Panc1 (cell line): Measurements from ENCODE around the gene ROBO1. TPM values are rescaled to one million over a fixed set of nuclear protein-coding genes. Genes with fewer than 3 reads are reported as not detected.

Experiments
- ATAC-seq: fragments of 200-7000 bp; cut with Tn5 transposase; 2 replicates; pipeline ENCODE4 v1.9.1; 2020; ENCODE audit warnings: mild to moderate bottlenecking, moderate library complexity
- BruUV-seq: library from RNA; stranded (reverse); fragments of 400-500 nt; replicated peaks from 2 replicates; lab custom pipeline; 2021; lab: Mats Ljungman, UMichigan
- CTCF ChIA-PET: fragments of 300-600 bp; sonication (Branson Sonifier 250); formaldehyde crosslinking; loops from one replicate; lab custom pipeline; 2022; ENCODE audit warnings: antibody characterized with exemption; lab: Charles Lee
- POLR2A ChIA-PET: fragments of 300-600 bp; sonication (Branson Sonifier 250); formaldehyde crosslinking; loops from one replicate; lab custom pipeline; 2022; ENCODE audit warnings: antibody characterized with exemption; lab: Charles Lee
- DNase-seq: peaks from one replicate; pipeline ENCODE4 v3.0.0-alpha.2; 2010; ENCODE audit warnings: low read depth, low spot score
- H3K27ac ChIP-seq: 2 replicates; pipeline ENCODE4 v1.5.1; 2011; ENCODE audit warnings: mild to moderate bottlenecking, low read length, inconsistent platforms
- H3K27me3 ChIP-seq: fragments of 200-500 bp; sonication (Bioruptor generic); 2 replicates; pipeline ENCODE4 v1.6.0; 2014; ENCODE audit warnings: low read length, inconsistent platforms; ENCODE audit not compliant: control insufficient read depth, insufficient read depth
- H3K36me3 ChIP-seq: fragments of 200-500 bp; sonication (Bioruptor generic); 2 replicates; pipeline ENCODE4 v1.5.1; 2014; ENCODE audit warnings: inconsistent platforms, mild to moderate bottlenecking, low read length, moderate library complexity; ENCODE audit not compliant: control insufficient read depth, insufficient read depth
- H3K4me1 ChIP-seq: 2 replicates; pipeline ENCODE4 v1.5.1; 2011; ENCODE audit warnings: inconsistent platforms, mild to moderate bottlenecking, low read length, moderate library complexity; ENCODE audit not compliant: control insufficient read depth, insufficient read depth
- H3K4me3 ChIP-seq, 2 experiments: 2 replicates each; pipeline ENCODE4 v1.5.1; 2011 to 2012; ENCODE audit warnings: low read depth in 2 of 2, low read length in 2 of 2, mild to moderate bottlenecking in 2 of 2, inconsistent platforms in 1 of 2, moderate library complexity in 1 of 2
- H3K9me3 ChIP-seq: fragments of 200-500 bp; sonication (Bioruptor generic); 2 replicates; pipeline ENCODE4 v1.5.1; 2014; ENCODE audit warnings: low read depth, mild to moderate bottlenecking, inconsistent platforms, low read length, moderate library complexity; ENCODE audit not compliant: control insufficient read depth, insufficient read depth
- POLR2AphosphoS5 ChIP-seq: IDR thresholded peaks from 2 replicates; pipeline ENCODE4 v1.6.1; 2012; ENCODE audit warnings: mild to moderate bottlenecking, low read depth, low read length, moderate library complexity
- SIN3A ChIP-seq: IDR thresholded peaks from 2 replicates; pipeline ENCODE4 v1.6.1; 2012; ENCODE audit warnings: low read depth, mild to moderate bottlenecking, low read length, moderate library complexity, borderline replicate concordance; ENCODE audit not compliant: insufficient read depth
- TCF7L2 ChIP-seq: IDR thresholded peaks from 2 replicates; pipeline ENCODE4 v1.6.1; 2011; ENCODE audit warnings: mild to moderate bottlenecking, low read depth, low read length, inconsistent platforms
- in situ Hi-C: cut with HindIII; loops from 2 replicates; pipeline ENCODE4 v1.10.0; 2016; ENCODE audit warnings: low sequenced_read_pairs, low pct_unique_long_range_greater_than_20kb
- intact Hi-C: fragments of 100-400 bp; cut with micrococcal nuclease; formaldehyde crosslinking; loops from one replicate; pipeline ENCODE4 v1.10.0; 2022; ENCODE audit not compliant: unreplicated experiment
- total RNA-seq: library from RNA; stranded (reverse); gene quantifications from one replicate; pipeline ENCODE4 v1.2.1, GENCODE V29; 2021; ENCODE audit not compliant: unreplicated experiment
- TF ChIP-seq, protein P1 (sequence below), 2 experiments: IDR thresholded peaks; 2 replicates each; pipeline ENCODE4 v1.6.1; 2011 to 2012; ENCODE audit warnings: low read depth in 2 of 2, control low read depth in 1 of 2, low read length in 1 of 2, mild to moderate bottlenecking in 1 of 2, moderate library complexity in 1 of 2; ENCODE audit not compliant: insufficient read depth in 1 of 2
- TF ChIP-seq, protein P2 (sequence below): fragments of 450-650 bp; IDR thresholded peaks from 2 replicates; pipeline ENCODE4 v1.5.1; 2017; ENCODE audit warnings: mild to moderate bottlenecking

Gene ROBO1
- total RNA-seq, 1 experiment from 2014 or later: 61.6 TPM

DNA sequence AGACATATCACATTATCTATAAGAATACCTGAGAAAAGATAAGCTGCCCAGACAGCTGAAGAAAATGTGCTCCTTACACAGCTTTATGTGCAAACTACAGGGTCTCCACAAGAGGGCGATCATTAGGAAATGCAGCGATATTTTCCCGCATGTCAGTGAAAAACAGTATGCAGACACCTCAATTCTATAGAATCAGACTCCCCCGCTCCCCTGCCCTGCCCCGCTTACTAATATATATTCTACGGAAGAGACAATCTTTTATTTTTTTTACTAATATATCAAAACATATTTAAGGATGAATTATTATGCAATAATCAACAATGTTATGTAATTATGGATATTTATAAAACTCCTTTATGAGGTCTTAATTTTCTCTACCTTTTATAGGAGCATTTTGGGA, 681.3 kb downstream of the ROBO1 start:
- Histone ChIP-seq H3K4me3 (no peak overlapping the region), H3K36me3 (no peaks in the 10 kb centered on the region; the same call in 1 of the 2 replicates), H3K27me3 (no peaks in the 10 kb centered on the region), H3K9me3 (no peaks in the 10 kb centered on the region), H3K27ac (no peak overlapping the region), H3K4me1 (no peaks in the 10 kb centered on the region)
- no TSS peak for BruUV-seq
- CTCF ChIA-PET: interaction anchor here (0.5 to 2.0 kb wide), 3 partner anchors 9 to 426 kb away, joined by 3 to 21 read pairs (median 7); no protein-coding TSS in a partner anchor
- no peak for TF ChIP-seq SIN3A
- no peak for TF ChIP-seq TCF7L2
- no peak for TF ChIP-seq POLR2AphosphoS5
- TF ChIP-seq, protein P1, sequence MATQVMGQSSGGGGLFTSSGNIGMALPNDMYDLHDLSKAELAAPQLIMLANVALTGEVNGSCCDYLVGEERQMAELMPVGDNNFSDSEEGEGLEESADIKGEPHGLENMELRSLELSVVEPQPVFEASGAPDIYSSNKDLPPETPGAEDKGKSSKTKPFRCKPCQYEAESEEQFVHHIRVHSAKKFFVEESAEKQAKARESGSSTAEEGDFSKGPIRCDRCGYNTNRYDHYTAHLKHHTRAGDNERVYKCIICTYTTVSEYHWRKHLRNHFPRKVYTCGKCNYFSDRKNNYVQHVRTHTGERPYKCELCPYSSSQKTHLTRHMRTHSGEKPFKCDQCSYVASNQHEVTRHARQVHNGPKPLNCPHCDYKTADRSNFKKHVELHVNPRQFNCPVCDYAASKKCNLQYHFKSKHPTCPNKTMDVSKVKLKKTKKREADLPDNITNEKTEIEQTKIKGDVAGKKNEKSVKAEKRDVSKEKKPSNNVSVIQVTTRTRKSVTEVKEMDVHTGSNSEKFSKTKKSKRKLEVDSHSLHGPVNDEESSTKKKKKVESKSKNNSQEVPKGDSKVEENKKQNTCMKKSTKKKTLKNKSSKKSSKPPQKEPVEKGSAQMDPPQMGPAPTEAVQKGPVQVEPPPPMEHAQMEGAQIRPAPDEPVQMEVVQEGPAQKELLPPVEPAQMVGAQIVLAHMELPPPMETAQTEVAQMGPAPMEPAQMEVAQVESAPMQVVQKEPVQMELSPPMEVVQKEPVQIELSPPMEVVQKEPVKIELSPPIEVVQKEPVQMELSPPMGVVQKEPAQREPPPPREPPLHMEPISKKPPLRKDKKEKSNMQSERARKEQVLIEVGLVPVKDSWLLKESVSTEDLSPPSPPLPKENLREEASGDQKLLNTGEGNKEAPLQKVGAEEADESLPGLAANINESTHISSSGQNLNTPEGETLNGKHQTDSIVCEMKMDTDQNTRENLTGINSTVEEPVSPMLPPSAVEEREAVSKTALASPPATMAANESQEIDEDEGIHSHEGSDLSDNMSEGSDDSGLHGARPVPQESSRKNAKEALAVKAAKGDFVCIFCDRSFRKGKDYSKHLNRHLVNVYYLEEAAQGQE (IDR thresholded peaks at IDR 0.05; ENCODE audit: insufficient read depth in 1 of 2, low read depth in 2 of 2, low read length in 1 of 2): no peak
- TF ChIP-seq, protein P2, sequence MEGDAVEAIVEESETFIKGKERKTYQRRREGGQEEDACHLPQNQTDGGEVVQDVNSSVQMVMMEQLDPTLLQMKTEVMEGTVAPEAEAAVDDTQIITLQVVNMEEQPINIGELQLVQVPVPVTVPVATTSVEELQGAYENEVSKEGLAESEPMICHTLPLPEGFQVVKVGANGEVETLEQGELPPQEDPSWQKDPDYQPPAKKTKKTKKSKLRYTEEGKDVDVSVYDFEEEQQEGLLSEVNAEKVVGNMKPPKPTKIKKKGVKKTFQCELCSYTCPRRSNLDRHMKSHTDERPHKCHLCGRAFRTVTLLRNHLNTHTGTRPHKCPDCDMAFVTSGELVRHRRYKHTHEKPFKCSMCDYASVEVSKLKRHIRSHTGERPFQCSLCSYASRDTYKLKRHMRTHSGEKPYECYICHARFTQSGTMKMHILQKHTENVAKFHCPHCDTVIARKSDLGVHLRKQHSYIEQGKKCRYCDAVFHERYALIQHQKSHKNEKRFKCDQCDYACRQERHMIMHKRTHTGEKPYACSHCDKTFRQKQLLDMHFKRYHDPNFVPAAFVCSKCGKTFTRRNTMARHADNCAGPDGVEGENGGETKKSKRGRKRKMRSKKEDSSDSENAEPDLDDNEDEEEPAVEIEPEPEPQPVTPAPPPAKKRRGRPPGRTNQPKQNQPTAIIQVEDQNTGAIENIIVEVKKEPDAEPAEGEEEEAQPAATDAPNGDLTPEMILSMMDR: peak; percentile 79
- DNase-seq (peak; percentile 32), ATAC-seq (no peak; the same call in 1 of the 2 replicates)
- POLR2A ChIA-PET: interaction anchor here (0.6 kb wide), 1 partner anchor 292 kb away, joined by 4 read pairs; no protein-coding TSS in a partner anchor
- intact Hi-C loops (loop anchor here (2.0 to 10.0 kb wide), 2 partner anchors 274 to 408 kb away; no protein-coding TSS in a partner anchor), in situ Hi-C loops (no loop called here)

DNA sequence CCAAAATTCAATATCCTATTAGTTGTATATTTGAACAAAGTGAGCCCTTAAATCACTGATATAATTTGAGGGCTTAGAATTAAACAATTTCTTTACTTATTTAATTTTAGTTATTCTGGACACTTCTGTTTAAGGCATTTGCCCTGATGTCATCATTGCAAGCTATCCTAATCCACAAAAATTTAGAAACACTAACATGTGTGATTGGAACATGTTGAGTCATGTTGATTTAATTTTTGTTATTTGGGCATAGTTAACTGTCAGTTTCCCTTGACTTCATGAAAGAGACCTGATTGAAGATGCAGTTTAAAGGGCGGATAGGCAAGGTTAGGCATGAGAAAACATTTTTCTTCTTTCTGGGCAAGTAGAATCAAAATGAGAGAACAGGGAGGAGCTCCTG, 682.6 kb downstream of the ROBO1 start:
- no peak for DNase-seq

More for the DNA sequence above, 682.6 kb downstream of the ROBO1 start:
- TF ChIP-seq TCF7L2 (no peak), POLR2AphosphoS5 (no peak), SIN3A (no peak)
- TF ChIP-seq, protein P1 (IDR thresholded peaks at IDR 0.05; ENCODE audit: insufficient read depth in 1 of 2, low read depth in 2 of 2, low read length in 1 of 2): no peak
- TF ChIP-seq, protein P2: no peak
- POLR2A ChIA-PET: no interaction called here
- Histone ChIP-seq H3K27ac (no peak overlapping the region), H3K36me3 (no peaks in the 10 kb centered on the region; the same call in 1 of the 2 replicates), H3K27me3 (no peaks in the 10 kb centered on the region), H3K4me1 (no peaks in the 10 kb centered on the region), H3K4me3 (no peak overlapping the region), H3K9me3 (no peaks in the 10 kb centered on the region)
- no peak for ATAC-seq
- intact Hi-C loops (loop anchor here (10.0 kb wide), 1 partner anchor 410 kb away; no protein-coding TSS in a partner anchor), in situ Hi-C loops (no loop called here)
- CTCF ChIA-PET: interaction anchor here (2.0 kb wide), 1 partner anchor 276 kb away, joined by 21 read pairs; no protein-coding TSS in a partner anchor
- no TSS peak for BruUV-seq
